ENCODE results near the gene ZBTB18.

DNA sequence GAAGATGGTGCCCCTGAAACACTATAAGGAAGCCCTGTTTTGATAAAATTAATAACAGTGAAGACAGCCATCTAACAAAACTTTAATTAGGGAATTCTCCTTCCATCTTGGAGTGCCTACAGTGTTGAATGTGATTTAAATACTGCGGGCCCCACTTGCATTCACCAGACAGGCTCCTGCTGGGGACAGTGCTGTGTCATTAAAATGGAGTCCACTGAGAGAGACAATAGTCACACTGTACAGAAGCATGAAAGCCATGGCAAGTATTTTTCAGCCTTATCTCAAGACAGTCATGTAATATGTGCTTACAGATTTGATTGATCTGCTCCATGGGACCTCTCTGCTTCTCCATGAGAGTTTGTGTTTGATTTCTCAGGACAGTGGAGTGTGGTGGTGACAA, 29.7 kb upstream of the ZBTB18 start:
- TF ChIP-seq CTCF (conservative IDR thresholded peaks at IDR 0.05; ENCODE audit: low read depth, low read length) (no peak), EZH2 (IDR thresholded peaks at IDR 0.05; ENCODE audit: borderline replicate concordance, low read depth, low read length, poor library complexity, severe bottlenecking) (no peak)
